Natural killer cell treated with Interleukin-12 subunit alpha and Interleukin-12 subunit beta and Interleukin-15 and Interleukin-18, amount 100 ng/mL, for 72 hours (primary cell): Measurements from ENCODE around the gene COL6A5. TPM values are rescaled to one million over a fixed set of nuclear protein-coding genes. Genes with fewer than 3 reads are reported as not detected.
"Not testable (repeated sequence)": the region's sequence is repeated elsewhere in the genome, so short reads cannot be mapped to it uniquely, and the experiment has no call there.

ENCODE experiments used
- ATAC-seq, 2 donors: fragments of 150-1000 bp; cut with Tn5 transposase in 1 of 2; sonication (Bioruptor Pico), chemical (Tn5 transposase) in 1 of 2; 2 replicates each; pipeline ENCODE4 v1.10.0; 2021
- DNase-seq: peaks from one replicate; pipeline ENCODE4 v3.0.0; 2022; ENCODE audit warnings: low spot score
- H3K27ac Mint-ChIP-seq, 2 donors: 1 replicate in 1 of 2; 2 replicates in 1 of 2; pipeline ENCODE4 v1.8.0; 2022; ENCODE audit warnings: mixed read lengths in 2 of 2, mild to moderate bottlenecking in 1 of 2, moderate library complexity in 1 of 2
- H3K27me3 Mint-ChIP-seq, 2 donors: 1 replicate in 1 of 2; 2 replicates in 1 of 2; pipeline ENCODE4 v1.8.0; 2022; ENCODE audit warnings: mixed read lengths in 2 of 2
- H3K36me3 Mint-ChIP-seq: one replicate; pipeline ENCODE4 v1.8.0; 2022; ENCODE audit warnings: mixed read lengths
- H3K4me1 Mint-ChIP-seq, 2 donors: 1 replicate in 1 of 2; 2 replicates in 1 of 2; pipeline ENCODE4 v1.8.0; 2022; ENCODE audit warnings: low read depth in 2 of 2, mixed read lengths in 2 of 2, mild to moderate bottlenecking in 1 of 2
- H3K4me3 Mint-ChIP-seq: one replicate; pipeline ENCODE4 v1.8.0; 2022; ENCODE audit warnings: mixed read lengths
- H3K9me3 Mint-ChIP-seq: 2 replicates; pipeline ENCODE4 v1.8.0; 2022; ENCODE audit warnings: mixed read lengths
- total RNA-seq, 2 donors: library from RNA; stranded (reverse); gene quantifications; one replicate each; pipeline ENCODE4 v1.2.3, GENCODE V29; 2022

The COL6A5 gene, protein sequence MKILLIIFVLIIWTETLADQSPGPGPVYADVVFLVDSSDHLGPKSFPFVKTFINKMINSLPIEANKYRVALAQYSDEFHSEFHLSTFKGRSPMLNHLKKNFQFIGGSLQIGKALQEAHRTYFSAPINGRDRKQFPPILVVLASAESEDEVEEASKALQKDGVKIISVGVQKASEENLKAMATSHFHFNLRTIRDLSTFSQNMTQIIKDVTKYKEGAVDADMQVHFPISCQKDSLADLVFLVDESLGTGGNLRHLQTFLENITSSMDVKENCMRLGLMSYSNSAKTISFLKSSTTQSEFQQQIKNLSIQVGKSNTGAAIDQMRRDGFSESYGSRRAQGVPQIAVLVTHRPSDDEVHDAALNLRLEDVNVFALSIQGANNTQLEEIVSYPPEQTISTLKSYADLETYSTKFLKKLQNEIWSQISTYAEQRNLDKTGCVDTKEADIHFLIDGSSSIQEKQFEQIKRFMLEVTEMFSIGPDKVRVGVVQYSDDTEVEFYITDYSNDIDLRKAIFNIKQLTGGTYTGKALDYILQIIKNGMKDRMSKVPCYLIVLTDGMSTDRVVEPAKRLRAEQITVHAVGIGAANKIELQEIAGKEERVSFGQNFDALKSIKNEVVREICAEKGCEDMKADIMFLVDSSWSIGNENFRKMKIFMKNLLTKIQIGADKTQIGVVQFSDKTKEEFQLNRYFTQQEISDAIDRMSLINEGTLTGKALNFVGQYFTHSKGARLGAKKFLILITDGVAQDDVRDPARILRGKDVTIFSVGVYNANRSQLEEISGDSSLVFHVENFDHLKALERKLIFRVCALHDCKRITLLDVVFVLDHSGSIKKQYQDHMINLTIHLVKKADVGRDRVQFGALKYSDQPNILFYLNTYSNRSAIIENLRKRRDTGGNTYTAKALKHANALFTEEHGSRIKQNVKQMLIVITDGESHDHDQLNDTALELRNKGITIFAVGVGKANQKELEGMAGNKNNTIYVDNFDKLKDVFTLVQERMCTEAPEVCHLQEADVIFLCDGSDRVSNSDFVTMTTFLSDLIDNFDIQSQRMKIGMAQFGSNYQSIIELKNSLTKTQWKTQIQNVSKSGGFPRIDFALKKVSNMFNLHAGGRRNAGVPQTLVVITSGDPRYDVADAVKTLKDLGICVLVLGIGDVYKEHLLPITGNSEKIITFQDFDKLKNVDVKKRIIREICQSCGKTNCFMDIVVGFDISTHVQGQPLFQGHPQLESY (N-terminal part only)
- not detected for total RNA-seq

DNA sequence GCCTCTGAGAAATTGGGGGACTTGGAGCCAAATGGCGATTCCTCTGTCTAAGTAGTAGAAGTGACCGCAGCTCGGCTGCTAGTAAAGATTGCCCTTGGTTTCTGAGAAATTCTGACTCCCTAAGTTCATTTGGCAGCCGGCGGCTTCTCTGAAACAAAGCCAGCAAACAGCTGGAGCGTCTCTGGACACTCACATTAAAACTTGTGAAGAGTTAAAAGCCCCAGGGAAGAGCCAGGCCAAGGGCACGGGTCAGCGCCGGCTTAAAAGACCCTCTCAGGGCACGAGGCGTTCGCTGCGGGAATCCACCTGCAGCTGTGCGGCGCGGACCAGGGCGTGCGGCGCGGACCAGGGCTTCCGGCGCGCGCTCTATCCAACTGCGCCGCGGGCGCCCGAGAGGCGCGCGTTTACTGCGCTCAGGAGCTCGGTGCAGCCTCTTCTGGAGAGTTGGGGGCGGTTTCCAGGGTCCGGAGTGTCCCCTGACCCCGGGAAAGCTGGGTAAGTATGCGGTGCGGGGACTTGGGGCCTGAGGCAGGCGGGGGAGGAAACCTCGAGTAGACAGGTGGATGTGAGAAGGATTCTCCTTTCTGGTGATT is at the start of gene COL6A5:
TSS of gene COL6A5 (plus strand) at position 186 of the 593 bp plus-strand sequence. CDS start 27,967 bp downstream, outside the sequence.
- ATAC-seq: peak; percentile 32 to 36
- DNase-seq: no peak
- H3K36me3 Mint-ChIP-seq: no peaks in the 10 kb centered on the region
- H3K27me3 Mint-ChIP-seq: peaks cover 19 to 56% of the 10 kb centered on the region in 2 donors
- no peaks in the 10 kb centered on the region for H3K4me1 Mint-ChIP-seq
- peaks cover 13% of the 10 kb centered on the region for H3K9me3 Mint-ChIP-seq
- no peak within 1 kb of the TSS for H3K27ac Mint-ChIP-seq
- no peak within 1 kb of the TSS for H3K4me3 Mint-ChIP-seq

DNA sequence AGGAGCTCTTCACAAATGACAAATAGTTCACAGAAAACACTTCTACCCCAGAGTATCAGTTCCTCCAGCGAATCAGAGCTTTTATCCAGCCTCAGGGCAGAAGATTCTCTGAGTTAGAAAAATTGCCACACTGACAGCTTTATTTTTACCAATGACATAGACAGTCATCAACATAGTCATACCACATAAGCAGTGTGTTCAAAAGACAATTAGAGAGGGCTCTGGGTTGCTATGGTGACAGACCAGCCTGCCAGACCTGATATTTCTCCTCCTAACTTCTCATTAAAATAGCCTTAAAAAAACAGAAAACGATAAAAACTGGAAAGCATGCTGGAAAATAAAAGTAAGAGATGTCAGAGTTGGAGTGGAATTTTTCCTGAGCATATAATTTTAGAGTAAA is 45.9 kb upstream of the COL6A5 start:
- ATAC-seq: no peak
- H3K27me3 Mint-ChIP-seq: peaks cover 4 to 9% of the 10 kb centered on the region in 2 donors
- H3K36me3 Mint-ChIP-seq: no peaks in the 10 kb centered on the region
- H3K9me3 Mint-ChIP-seq: no peaks in the 10 kb centered on the region
- H3K4me3 Mint-ChIP-seq: no peak overlapping the region
- H3K27ac Mint-ChIP-seq: no peak overlapping the region
- no peaks in the 10 kb centered on the region for H3K4me1 Mint-ChIP-seq
- DNase-seq: no peak

DNA sequence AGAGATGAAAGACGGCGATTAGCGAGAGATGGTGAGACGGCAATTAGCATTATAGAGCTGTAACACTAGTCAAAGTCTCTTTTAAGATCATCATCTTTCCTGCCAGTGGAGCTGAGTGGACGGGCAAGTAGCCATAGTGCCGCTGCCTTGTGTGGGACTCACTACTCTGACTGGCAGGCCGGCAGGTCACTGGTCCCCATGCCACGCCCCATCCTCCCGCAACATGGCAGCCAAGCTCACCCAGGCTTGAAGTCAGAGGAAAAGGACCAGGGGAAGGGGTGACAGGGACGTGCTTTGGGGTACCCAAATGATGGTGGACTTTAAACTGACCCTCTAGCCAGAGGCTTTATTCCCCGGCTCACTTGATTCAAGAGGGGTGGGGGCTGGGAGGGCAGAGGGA is 44.6 kb upstream of the COL6A5 start:
- H3K36me3 Mint-ChIP-seq: no peaks in the 10 kb centered on the region
- H3K4me1 Mint-ChIP-seq: no peaks in the 10 kb centered on the region
- DNase-seq: no peak
- no peak for ATAC-seq
- no peak overlapping the region for H3K27ac Mint-ChIP-seq
- no peak overlapping the region for H3K4me3 Mint-ChIP-seq
- peaks cover 4 to 13% of the 10 kb centered on the region in 2 donors for H3K27me3 Mint-ChIP-seq
- no peaks in the 10 kb centered on the region for H3K9me3 Mint-ChIP-seq

DNA sequence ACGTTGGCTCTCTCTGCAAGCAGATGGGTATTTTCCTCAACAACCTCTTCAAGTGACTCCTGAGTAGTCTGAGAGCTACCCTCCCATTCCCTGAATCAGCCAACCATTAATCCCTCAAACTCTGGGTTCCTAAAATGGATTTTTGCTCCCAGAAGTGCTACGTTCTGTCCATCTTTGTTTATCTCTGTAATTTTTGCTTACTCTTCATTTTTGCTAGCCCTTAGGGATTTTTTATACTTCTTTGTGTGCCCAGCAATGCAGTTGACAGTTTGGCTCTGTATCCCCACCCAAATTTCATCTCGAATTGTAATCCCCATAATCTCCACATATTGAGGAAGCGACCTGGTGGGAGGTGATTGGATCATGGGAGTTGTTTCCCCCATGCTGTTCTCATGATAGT is 35.4 kb upstream of the COL6A5 start:
- no peak overlapping the region for H3K27ac Mint-ChIP-seq

DNA sequence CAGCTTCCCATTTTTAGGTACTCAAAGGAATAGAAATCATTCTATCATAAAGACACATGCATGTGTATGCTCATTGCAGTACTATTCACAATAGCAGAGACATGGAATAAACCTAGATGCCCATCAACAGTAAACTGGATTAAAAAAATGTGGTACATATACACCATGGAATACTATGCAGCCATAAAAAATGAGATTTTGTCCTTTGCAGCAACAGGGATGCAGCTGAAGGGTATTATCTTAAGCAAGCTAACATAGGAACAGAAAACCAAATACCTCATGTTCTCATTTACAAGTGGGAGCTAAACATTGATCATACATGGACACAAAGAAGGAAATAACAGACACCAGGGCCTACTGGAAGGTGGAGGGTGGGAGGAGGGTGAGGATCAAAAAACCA is 33.1 kb upstream of the COL6A5 start:
- Mint-ChIP-seq H3K4me3 (no peak overlapping the region), H3K36me3 (no peaks in the 10 kb centered on the region), H3K27me3 (peaks cover 11 to 49% of the 10 kb centered on the region in 2 donors), H3K27ac (no peak overlapping the region), H3K4me1 (no peaks in the 10 kb centered on the region), H3K9me3 (peaks cover 3% of the 10 kb centered on the region)
- ATAC-seq: no peak
- no peak for DNase-seq

More for the DNA sequence above, 35.4 kb upstream of the COL6A5 start:
- H3K9me3 Mint-ChIP-seq: peaks cover 3% of the 10 kb centered on the region
- no peak for ATAC-seq
- H3K4me3 Mint-ChIP-seq: no peak overlapping the region
- no peaks in the 10 kb centered on the region for H3K36me3 Mint-ChIP-seq
- no peaks in the 10 kb centered on the region for H3K4me1 Mint-ChIP-seq
- H3K27me3 Mint-ChIP-seq: peaks cover 11 to 56% of the 10 kb centered on the region in 2 donors
- DNase-seq: no peak

DNA sequence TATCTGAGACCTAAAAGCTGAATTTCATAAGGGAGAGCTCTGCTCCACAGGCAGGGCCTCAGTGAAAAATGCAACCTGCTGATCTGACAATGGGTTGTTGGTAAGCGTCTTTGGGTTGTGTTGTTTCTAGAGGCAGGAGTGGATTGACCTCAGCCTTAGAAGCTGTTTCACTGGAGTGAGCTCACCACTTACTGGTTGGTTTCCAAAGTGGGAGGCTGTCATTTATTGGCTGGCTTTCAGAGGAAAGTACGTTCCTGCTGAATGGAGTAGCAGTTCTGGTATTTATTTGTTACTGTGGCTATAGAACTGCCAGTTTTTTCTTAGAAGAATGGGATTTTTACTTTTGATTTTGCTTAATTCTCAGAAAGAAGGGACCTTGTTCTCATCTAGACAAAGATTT is 29.3 kb upstream of the COL6A5 start:
- ATAC-seq: no peak
- DNase-seq: no peak
- H3K36me3 Mint-ChIP-seq: no peaks in the 10 kb centered on the region
- H3K4me3 Mint-ChIP-seq: no peak overlapping the region
- H3K9me3 Mint-ChIP-seq: peaks cover 3% of the 10 kb centered on the region
- H3K27me3 Mint-ChIP-seq: peaks cover 3 to 33% of the 10 kb centered on the region in 2 donors
- no peaks in the 10 kb centered on the region for H3K4me1 Mint-ChIP-seq
- H3K27ac Mint-ChIP-seq: no peak overlapping the region

DNA sequence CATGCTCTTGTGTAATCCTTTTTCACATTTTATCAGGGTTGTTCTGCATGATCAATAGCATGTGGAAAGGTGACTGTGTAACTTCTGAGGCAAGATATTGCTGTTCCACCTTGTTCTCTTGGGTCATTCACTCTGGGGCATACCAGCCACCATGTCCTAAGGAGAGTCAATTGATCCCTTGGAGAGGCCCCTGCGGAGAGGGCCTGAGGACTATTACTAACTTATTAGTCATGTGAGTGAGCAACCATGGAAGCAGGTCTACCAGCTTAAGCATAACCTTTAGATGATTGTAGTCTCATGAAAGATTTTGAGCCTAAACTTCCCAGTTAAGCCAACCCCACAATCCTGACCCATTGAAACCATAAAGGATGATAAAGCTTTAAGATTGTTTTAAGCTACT is 22.0 kb upstream of the COL6A5 start:
- Mint-ChIP-seq H3K4me1 (no peaks in the 10 kb centered on the region), H3K4me3 (no peak overlapping the region), H3K27ac (no peak overlapping the region), H3K36me3 (no peaks in the 10 kb centered on the region), H3K9me3 (peaks cover 6% of the 10 kb centered on the region), H3K27me3 (peaks cover 0 to 31% of the 10 kb centered on the region in 2 donors)
- DNase-seq (no peak), ATAC-seq (no peak)

DNA sequence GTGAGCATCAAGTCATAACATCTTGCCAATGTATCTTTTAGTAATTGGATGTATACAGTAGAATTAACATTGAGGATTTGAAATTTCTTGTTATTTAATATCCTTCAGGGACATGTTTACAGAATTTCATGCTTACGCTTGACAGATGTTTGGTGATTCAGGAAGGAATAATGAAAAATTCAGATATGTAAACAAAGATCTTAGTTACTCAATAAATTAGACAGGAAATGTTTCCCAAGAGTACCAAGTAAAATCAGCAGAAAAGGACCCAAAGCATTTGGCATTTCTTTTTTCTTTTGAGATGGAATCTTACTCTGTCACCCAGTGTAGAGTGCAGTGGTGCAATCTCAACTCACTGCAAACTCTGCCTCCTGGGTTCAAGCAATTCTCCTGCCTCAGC is 4.7 kb upstream of the COL6A5 start:
- Mint-ChIP-seq H3K27ac (no peak overlapping the region), H3K4me3 (no peak overlapping the region), H3K9me3 (peaks cover 19% of the 10 kb centered on the region), H3K4me1 (no peaks in the 10 kb centered on the region), H3K36me3 (peaks cover 9% of the 10 kb centered on the region), H3K27me3 (peaks cover 14 to 32% of the 10 kb centered on the region in 2 donors)
- ATAC-seq (no peak), DNase-seq (no peak)

DNA sequence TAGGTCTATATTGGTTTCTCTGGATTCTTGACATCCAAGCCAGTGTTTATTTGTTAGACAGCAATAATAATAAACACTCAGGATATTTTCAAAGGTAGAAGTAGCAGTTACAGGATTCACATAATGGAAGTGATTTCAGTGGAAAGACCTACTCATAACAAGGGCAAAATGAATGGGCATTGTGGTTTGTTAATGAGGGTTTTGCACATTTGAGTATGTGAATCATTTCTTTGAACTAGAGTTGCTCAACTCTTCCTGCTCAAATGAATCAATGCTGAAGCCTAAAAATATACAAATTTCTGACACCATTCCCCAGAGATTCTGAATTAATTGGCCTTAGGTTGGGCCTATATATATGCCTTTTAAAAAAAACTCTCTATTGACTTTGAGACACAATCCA is 4.1 kb upstream of the COL6A5 start:
- H3K36me3 Mint-ChIP-seq: peaks cover 6% of the 10 kb centered on the region
- no peak overlapping the region for H3K27ac Mint-ChIP-seq
- ATAC-seq: peak in 1 of 2 donors; percentile 48
- no peak for DNase-seq
- H3K9me3 Mint-ChIP-seq: peaks cover 19% of the 10 kb centered on the region
- no peaks in the 10 kb centered on the region for H3K4me1 Mint-ChIP-seq
- no peak overlapping the region for H3K4me3 Mint-ChIP-seq
- H3K27me3 Mint-ChIP-seq: peaks cover 14 to 28% of the 10 kb centered on the region in 2 donors

DNA sequence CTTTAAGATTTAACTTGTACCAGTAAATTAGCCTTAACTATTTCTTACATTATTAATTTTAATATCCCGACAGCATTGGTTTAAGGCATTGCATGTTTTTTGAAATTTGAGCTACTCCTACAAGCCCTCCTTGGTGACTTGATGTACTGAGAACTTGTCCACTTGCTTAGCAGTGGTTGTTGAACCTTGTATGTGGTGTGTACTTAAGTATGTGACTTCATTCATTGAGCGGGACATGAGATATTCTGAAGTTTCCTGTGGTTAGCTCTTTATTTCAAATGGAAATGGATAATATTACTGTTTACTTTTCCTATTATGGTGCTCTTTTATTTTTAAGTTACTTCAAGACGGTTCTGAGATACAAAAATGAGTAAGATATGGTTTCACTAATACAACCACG is 3.6 kb upstream of the COL6A5 start:
- Mint-ChIP-seq H3K27me3 (peaks cover 17 to 29% of the 10 kb centered on the region in 2 donors), H3K36me3 (peaks cover 6% of the 10 kb centered on the region), H3K4me3 (no peak overlapping the region), H3K4me1 (no peaks in the 10 kb centered on the region), H3K9me3 (peaks cover 19% of the 10 kb centered on the region), H3K27ac (no peak overlapping the region)
- no peak for ATAC-seq
- DNase-seq: no peak

DNA sequence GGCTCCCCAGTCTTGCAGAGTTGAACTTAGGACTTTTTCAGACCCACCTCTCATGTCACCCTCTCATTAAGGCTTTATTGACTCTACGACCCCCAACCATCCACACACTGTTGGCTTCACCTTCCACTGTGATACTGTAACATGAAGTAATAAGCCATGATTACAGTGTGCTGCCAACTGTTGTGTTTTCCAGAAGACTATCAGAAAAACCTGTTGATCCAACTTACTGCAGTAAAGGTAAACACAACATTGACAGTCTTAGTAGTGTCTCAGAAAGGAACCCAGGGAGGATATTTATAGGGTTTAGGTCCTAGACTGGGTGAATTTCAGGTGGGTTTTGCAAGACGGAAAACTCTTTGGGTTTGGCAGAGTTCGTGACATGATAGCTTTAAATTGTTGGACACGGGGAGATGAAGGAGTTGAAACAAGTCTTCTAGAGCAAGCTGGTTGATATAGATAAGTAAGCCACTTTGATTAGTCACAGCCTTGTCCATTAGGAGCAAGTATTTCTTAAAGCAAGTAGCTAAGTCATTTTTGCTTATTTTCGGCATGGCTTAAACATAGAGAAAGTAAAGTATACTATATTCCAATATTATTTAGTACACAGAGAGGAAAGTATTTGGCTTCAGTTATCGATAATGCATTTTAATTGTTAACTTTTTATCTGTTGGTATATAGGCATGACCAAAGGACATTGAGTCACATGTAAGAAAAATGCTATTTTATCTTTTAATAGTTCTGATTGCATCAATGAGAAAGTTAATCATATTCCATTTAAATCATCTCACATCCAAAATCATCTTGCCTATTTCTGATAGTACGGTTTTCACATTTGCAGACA is 2.4 kb upstream of the COL6A5 start:
- H3K9me3 Mint-ChIP-seq: peaks cover 13% of the 10 kb centered on the region
- H3K4me1 Mint-ChIP-seq: no peaks in the 10 kb centered on the region
- DNase-seq (no peak), ATAC-seq (no peak)
- H3K4me3 Mint-ChIP-seq: no peak overlapping the region
- no peak overlapping the region for H3K27ac Mint-ChIP-seq
- peaks cover 6% of the 10 kb centered on the region for H3K36me3 Mint-ChIP-seq
- peaks cover 17 to 37% of the 10 kb centered on the region in 2 donors for H3K27me3 Mint-ChIP-seq

DNA sequence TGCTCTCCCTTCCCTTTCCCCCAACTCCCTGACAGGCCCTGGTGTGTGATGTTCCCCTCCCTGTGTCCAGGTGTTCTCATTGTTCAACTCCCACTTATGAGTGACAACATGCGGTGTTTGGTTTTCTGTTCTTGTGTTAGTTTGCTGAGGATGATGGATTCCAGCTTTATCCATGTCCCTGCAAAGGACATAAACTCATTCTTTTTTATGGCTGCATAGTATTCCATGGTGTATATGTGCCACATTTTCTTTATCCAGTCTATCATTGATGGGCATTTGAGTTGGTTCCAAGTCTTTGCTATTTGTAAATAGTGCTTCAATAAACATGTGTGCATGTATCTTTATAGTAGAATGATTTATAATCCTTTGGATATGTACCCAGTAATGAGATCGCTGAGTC is 2.8 kb downstream of the COL6A5 start:
- not testable (repeated sequence) for DNase-seq, H3K36me3 Mint-ChIP-seq, ATAC-seq, H3K4me1 Mint-ChIP-seq, H3K4me3 Mint-ChIP-seq, H3K27ac Mint-ChIP-seq
- Mint-ChIP-seq H3K9me3 (peaks cover 11% of the 10 kb centered on the region), H3K27me3 (peaks cover 17 to 53% of the 10 kb centered on the region in 2 donors)
